Activated naive CD4-positive, alpha-beta T cell treated with anti-CD3 and anti-CD28 coated beads, Interleukin-2, amount 50 U/mL, for 24 hours (primary cell): ENCODE data around the gene CADPS.

Experiments used
- H3K27ac Mint-ChIP-seq: one replicate; pipeline ENCODE4 v1.8.0; 2021; ENCODE audit warnings: mild to moderate bottlenecking, mixed read lengths
- H3K27me3 Mint-ChIP-seq: one replicate; pipeline ENCODE4 v1.8.0; 2021; ENCODE audit warnings: mixed read lengths
- H3K36me3 Mint-ChIP-seq: one replicate; pipeline ENCODE4 v1.8.0; 2021; ENCODE audit warnings: mixed read lengths
- H3K4me1 Mint-ChIP-seq: one replicate; pipeline ENCODE4 v1.8.0; 2021; ENCODE audit warnings: mixed read lengths
- H3K4me3 Mint-ChIP-seq: one replicate; pipeline ENCODE4 v1.8.0; 2021; ENCODE audit warnings: mild to moderate bottlenecking, mixed read lengths
- H3K9me3 Mint-ChIP-seq: one replicate; pipeline ENCODE4 v1.8.0; 2021; ENCODE audit warnings: mixed read lengths

CADPS gene

DNA sequence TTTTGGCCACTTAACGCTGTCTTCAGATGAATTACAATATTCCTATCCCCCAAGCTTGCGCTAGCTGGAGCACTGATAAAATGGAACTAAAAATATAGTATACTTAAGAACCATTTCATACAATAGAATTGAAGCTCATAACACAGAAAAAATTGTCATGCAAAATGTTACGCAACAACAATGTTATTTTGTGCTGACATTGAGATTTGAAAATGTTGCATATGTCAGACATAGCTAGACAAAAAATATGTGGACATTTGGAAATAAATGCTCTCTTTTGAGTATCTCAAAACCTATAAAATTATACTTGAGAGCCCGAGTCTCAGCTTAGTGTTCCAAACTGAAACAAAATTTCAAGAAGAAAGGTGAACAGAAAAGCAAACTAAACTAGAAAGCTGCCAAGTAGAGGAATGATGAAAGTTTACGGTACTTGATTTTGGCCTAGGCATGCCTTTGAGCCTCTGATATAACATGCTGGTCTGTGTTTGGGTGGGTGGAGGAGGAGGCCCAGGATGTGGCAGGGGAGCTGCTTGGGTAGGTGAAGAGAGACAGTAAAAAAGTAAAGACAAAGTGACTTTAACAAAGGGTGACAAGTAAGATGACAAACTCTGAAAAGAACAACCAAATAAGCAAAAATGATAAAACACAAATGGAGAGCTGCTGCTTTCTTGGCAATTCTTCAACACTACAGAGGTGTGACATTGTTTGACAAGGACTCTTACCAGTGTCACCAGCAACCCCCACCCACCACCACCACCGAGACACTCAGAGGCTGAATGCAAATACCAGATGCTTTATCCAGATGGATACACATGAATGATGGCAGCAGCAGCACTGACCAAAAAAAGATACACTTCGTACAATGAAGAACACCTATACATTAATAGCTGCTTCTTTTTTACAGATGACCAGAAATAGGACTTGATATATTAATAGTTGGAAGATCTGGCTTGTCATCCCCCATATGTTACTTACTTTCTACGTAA lies 372.6 kb downstream of the CADPS start:
- Mint-ChIP-seq H3K9me3 (no peaks in the 10 kb centered on the region), H3K27ac (no peak overlapping the region), H3K36me3 (no peaks in the 10 kb centered on the region), H3K4me3 (no peak overlapping the region), H3K27me3 (peaks cover 2% of the 10 kb centered on the region), H3K4me1 (no peaks in the 10 kb centered on the region)

GRCh38 chr3:62501289-62501668 lies 373.9 kb downstream of the CADPS start:
- Mint-ChIP-seq H3K36me3 (no peaks in the 10 kb centered on the region), H3K27ac (no peak overlapping the region), H3K4me1 (no peaks in the 10 kb centered on the region), H3K27me3 (no peaks in the 10 kb centered on the region), H3K9me3 (no peaks in the 10 kb centered on the region), H3K4me3 (no peak overlapping the region)

DNA sequence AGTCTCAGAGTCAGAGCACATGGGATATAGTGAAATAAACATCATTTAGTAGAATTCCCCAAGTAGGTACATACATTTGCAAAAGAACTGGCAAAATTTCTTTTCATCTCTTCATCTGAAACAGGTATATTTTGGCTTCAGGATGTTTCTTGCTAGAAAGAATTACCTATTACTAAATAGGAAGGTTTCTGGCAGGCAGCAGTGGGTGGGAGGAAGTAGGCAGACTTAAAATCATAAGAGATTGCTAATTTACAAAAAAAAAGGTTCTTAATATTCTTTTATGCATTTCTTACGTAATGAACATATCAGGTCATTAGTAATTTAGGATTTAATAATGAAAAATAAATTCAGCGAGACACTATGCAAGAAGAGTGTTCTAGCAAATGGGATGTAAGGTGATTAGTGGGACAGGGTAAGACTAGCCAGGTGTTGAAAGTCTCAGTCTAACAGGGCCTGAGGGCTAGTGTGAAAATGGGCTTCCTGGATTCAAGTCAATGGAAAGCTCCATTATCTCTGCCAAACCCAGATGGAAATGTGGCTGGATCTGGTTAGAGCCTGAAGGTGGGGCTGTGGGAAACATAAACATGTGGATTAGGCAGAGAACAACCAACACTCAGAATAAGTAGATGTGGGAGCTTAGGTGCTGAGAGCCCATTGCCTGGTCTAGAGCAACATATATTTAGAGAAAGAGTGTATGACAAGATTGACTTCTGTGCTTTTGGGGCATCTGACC lies 374.5 kb downstream of the CADPS start:
- Mint-ChIP-seq H3K9me3 (no peaks in the 10 kb centered on the region), H3K27me3 (no peaks in the 10 kb centered on the region), H3K36me3 (no peaks in the 10 kb centered on the region), H3K4me3 (no peak overlapping the region), H3K4me1 (no peaks in the 10 kb centered on the region), H3K27ac (no peak overlapping the region)

DNA sequence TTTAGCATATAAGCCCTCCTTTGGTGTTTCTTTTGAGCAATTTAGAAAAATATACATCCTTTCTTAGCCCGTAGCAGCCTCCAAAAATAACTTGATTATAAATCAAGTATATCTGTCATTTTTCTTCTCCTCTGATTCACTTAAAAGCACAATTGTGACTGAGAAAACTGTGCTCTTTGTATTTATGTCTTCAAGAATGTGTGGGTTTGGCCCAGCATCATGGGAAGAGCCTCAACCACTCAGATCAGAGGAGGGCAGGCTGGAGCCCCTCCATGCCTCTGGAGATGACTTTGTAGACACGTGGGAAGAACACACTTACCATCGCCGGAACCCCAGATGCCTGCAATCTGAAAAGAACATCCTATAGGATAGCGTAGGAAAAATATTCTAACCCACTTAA lies 378.1 kb downstream of the CADPS start:
- no peaks in the 10 kb centered on the region for H3K36me3 Mint-ChIP-seq
- H3K4me3 Mint-ChIP-seq = no peak overlapping the region
- H3K27ac Mint-ChIP-seq = no peak overlapping the region
- H3K4me1 Mint-ChIP-seq = no peaks in the 10 kb centered on the region
- no peaks in the 10 kb centered on the region for H3K27me3 Mint-ChIP-seq
- no peaks in the 10 kb centered on the region for H3K9me3 Mint-ChIP-seq

DNA sequence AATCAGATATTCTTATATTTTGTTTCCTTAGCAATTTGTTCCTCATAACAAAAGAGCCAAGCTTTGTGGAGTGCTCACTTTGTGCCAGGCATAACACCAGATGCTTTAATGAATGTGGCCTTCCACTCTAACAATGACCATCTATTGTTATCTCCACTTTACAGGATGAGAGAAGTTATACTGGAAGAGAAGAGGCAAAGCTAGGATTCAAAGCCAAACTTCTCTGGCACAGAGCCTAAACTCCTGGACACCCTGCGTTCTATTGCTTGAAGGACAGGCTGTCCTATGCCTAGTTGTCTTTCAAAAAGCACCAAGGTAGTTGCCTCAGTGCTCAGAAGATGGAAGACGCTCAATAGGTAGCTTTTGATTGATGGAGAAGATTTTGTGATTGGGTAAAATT lies 378.7 kb downstream of the CADPS start:
- H3K4me3 Mint-ChIP-seq = no peak overlapping the region
- no peaks in the 10 kb centered on the region for H3K27me3 Mint-ChIP-seq
- no peaks in the 10 kb centered on the region for H3K36me3 Mint-ChIP-seq
- no peaks in the 10 kb centered on the region for H3K4me1 Mint-ChIP-seq
- no peak overlapping the region for H3K27ac Mint-ChIP-seq
- H3K9me3 Mint-ChIP-seq = no peaks in the 10 kb centered on the region

GRCh38 chr3:62493109-62493801 lies 382.0 kb downstream of the CADPS start:
- no peak overlapping the region for H3K27ac Mint-ChIP-seq
- no peaks in the 10 kb centered on the region for H3K9me3 Mint-ChIP-seq
- H3K36me3 Mint-ChIP-seq = no peaks in the 10 kb centered on the region
- no peaks in the 10 kb centered on the region for H3K4me1 Mint-ChIP-seq
- H3K27me3 Mint-ChIP-seq = no peaks in the 10 kb centered on the region
- H3K4me3 Mint-ChIP-seq = no peak overlapping the region

DNA sequence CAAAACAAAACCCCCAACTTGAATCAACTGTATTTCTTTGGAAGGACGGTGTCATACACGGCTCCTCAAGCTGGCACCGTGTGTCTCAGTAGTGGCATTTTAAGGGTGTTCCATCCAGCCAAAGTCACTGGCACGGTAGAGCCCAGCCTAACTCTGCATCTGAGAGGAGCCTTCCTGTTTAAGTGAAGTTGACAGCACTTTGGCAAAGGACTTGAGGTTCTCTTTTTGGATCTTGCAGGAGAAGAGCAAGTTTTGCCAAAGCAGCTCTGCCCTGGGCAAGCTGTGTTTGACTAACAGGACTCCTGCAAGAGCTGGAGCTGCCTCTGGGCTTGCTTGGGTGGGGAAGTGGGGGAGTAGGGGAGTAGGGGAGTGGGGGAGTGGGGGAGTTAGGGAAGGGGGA lies 392.3 kb downstream of the CADPS start:
- Mint-ChIP-seq H3K9me3 (no peaks in the 10 kb centered on the region), H3K4me1 (no peaks in the 10 kb centered on the region), H3K27ac (no peak overlapping the region), H3K4me3 (no peak overlapping the region), H3K27me3 (peaks cover 7% of the 10 kb centered on the region), H3K36me3 (no peaks in the 10 kb centered on the region)

GRCh38 chr3:62481962-62482361 lies 393.3 kb downstream of the CADPS start:
- Mint-ChIP-seq H3K4me3 (no peak overlapping the region), H3K27me3 (peaks cover 7% of the 10 kb centered on the region), H3K36me3 (no peaks in the 10 kb centered on the region), H3K27ac (no peak overlapping the region), H3K4me1 (no peaks in the 10 kb centered on the region), H3K9me3 (no peaks in the 10 kb centered on the region)

GRCh38 chr3:62480056-62480455 lies 395.2 kb downstream of the CADPS start:
- no peak overlapping the region for H3K27ac Mint-ChIP-seq
- H3K4me1 Mint-ChIP-seq = no peaks in the 10 kb centered on the region
- H3K36me3 Mint-ChIP-seq = no peaks in the 10 kb centered on the region
- peaks cover 4% of the 10 kb centered on the region for H3K27me3 Mint-ChIP-seq
- H3K9me3 Mint-ChIP-seq = no peaks in the 10 kb centered on the region
- H3K4me3 Mint-ChIP-seq = no peak overlapping the region

GRCh38 chr3:62479326-62479725 lies 395.9 kb downstream of the CADPS start:
- H3K36me3 Mint-ChIP-seq = no peaks in the 10 kb centered on the region
- H3K4me1 Mint-ChIP-seq = no peaks in the 10 kb centered on the region
- H3K4me3 Mint-ChIP-seq = no peak overlapping the region
- no peak overlapping the region for H3K27ac Mint-ChIP-seq
- H3K27me3 Mint-ChIP-seq = peaks cover 4% of the 10 kb centered on the region
- no peaks in the 10 kb centered on the region for H3K9me3 Mint-ChIP-seq

DNA sequence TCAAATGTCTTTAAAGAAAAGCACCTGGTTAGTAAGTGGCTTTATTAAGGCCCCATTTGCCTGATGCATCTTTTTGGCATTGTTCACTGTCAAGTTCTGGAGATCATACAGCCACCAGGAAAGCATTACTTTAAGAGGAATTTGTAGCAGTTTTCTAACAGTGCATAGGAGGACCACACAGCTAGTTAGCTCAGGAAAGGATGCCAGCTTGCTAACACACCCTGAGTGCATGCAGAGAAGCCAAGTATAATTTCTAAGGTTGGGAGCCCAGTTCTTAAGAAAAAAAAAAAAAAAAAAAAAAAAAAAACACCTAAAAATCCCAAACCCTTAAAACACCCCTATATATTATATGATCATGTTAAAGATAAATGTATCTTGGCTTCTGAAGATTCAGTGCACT lies 399.9 kb downstream of the CADPS start:
- no peaks in the 10 kb centered on the region for H3K4me1 Mint-ChIP-seq
- H3K4me3 Mint-ChIP-seq = no peak overlapping the region
- H3K27ac Mint-ChIP-seq = no peak overlapping the region
- H3K9me3 Mint-ChIP-seq = no peaks in the 10 kb centered on the region
- H3K27me3 Mint-ChIP-seq = peaks cover 1% of the 10 kb centered on the region
- no peaks in the 10 kb centered on the region for H3K36me3 Mint-ChIP-seq

DNA sequence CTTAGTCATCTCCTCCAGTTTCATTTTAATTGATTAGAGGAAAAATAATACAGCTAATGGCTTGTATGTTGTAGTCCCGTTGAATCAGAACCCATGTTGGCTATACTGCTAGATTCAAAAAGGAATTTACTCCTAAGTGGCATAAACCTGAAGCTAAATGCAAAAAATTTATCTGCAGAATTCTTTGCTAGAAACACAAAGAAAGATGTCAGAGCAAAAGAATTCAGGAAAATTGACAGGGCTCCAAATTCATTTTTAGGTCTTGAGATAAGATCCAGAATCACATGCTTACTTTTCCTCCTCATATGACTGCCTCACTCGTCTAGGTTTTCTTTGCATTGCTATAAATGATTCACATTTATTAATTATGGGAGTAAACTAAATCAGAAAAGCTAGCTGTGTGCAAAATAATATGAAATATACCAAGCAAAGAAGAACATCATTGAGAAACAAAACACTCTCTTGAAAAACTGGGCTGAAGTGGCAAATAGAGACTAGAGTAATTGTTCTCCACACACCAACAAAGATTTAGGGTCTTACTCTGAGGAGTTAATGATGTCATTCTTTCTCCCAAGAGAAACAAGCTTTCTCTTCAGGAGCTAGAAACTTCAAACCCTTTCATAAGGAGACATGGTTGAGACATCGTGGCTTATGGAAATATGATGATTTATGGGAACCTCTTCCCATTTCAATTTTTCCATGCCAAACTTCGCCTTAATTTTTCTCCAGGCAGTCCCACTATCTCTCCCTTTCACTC lies 407.1 kb downstream of the CADPS start:
- Mint-ChIP-seq H3K4me3 (no peak overlapping the region), H3K27me3 (peaks cover 2% of the 10 kb centered on the region), H3K36me3 (no peaks in the 10 kb centered on the region), H3K4me1 (no peaks in the 10 kb centered on the region), H3K27ac (no peak overlapping the region), H3K9me3 (no peaks in the 10 kb centered on the region)

- Mint-ChIP-seq H3K4me3 (no peak overlapping the region), H3K9me3 (no peaks in the 10 kb centered on the region), H3K27me3 (peaks cover 2% of the 10 kb centered on the region), H3K4me1 (no peaks in the 10 kb centered on the region), H3K27ac (no peak overlapping the region), H3K36me3 (no peaks in the 10 kb centered on the region)
Observed at GRCh38 chr3:62462788-62463187, 412.4 kb downstream of the CADPS start.

DNA sequence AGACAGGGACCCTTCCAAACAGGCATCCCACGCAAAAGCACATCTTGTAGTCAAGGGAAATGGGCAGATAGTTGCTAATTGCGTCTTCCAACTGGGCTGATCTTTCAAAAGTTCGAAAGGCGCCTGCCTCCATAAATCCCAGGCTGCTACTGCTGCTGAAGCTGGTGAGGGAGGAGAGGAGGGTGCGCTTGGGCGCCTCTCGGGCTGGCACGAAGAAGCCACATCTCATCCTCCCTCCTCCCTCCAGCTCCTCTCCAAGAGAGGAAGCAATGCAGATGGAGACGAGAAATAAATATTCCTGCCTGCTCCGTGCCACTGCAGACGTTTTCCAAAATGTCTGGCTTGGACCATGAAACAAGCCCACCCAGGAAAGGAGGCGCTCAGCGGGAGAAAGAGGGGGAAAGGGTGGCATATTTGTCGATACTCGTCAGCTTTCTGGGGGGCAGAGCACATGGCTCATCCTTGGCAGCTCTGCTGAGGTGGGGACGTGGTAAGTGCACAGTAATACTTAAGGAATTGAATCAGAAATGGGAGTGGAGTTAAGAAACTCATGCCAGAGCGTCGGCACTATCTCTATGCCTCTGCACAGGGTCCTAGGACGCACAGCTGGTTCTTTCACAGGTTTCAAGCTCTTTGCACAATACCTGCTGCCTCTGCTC lies 413.0 kb downstream of the CADPS start:
- H3K4me1 Mint-ChIP-seq = no peaks in the 10 kb centered on the region
- H3K27me3 Mint-ChIP-seq = peaks cover 2% of the 10 kb centered on the region
- H3K36me3 Mint-ChIP-seq = no peaks in the 10 kb centered on the region
- H3K27ac Mint-ChIP-seq = no peak overlapping the region
- no peaks in the 10 kb centered on the region for H3K9me3 Mint-ChIP-seq
- H3K4me3 Mint-ChIP-seq = no peak overlapping the region

GRCh38 chr3:62454916-62455315 lies 420.3 kb downstream of the CADPS start:
- H3K27ac Mint-ChIP-seq = no peak overlapping the region
- H3K27me3 Mint-ChIP-seq = no peaks in the 10 kb centered on the region
- peaks cover 12% of the 10 kb centered on the region for H3K4me1 Mint-ChIP-seq
- H3K36me3 Mint-ChIP-seq = no peaks in the 10 kb centered on the region
- no peak overlapping the region for H3K4me3 Mint-ChIP-seq
- H3K9me3 Mint-ChIP-seq = no peaks in the 10 kb centered on the region
